ENCODE measurements around the gene PDCD1LG2.
A peak's percentile ranks its signal among the peaks of the same experiment; 100 is the strongest.
"Not testable (repeated sequence)": the region's sequence is repeated elsewhere in the genome, so short reads cannot be mapped to it uniquely, and the experiment has no call there.

Gene PDCD1LG2

GRCh38 chr9:5575000-5575399 is 64.7 kb downstream of the PDCD1LG2 start:
- TF ChIP-seq POLR2A (IDR thresholded peaks at IDR 0.05; ENCODE audit: low read depth, low read length): no peak
- FAIRE-seq (no peak), DNase-seq (ENCODE audit: insufficient read length, low spot score) (no peak)

DNA sequence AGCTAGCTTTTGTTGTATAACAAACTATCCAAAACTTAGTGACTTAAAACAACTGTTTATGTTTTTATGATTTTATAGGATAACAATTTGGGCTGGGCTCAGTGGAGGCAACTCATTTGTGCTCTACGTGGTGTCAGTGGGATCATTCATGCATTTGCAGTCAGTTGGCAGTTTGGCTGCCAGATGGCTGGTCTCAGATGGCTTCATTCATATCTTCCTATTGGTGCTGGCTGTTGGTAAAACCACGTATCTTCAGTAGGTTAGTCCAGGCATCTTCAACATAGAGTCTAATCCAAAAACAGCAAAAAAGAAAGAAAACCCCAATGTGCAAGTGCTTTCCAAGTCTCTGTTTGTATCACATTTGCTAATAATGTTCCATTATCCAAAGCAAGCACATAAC is 66.9 kb downstream of the PDCD1LG2 start:
- FAIRE-seq (no peak), DNase-seq (ENCODE audit: insufficient read length, low spot score) (no peak)
- TF ChIP-seq POLR2A (IDR thresholded peaks at IDR 0.05; ENCODE audit: low read depth, low read length): no peak

GRCh38 chr9:5578018-5578697 is 67.8 kb downstream of the PDCD1LG2 start:
- DNase-seq (ENCODE audit: insufficient read length, low spot score) (no peak), FAIRE-seq (peak; percentile 53)
- TF ChIP-seq POLR2A (IDR thresholded peaks at IDR 0.05; ENCODE audit: low read depth, low read length): no peak

DNA sequence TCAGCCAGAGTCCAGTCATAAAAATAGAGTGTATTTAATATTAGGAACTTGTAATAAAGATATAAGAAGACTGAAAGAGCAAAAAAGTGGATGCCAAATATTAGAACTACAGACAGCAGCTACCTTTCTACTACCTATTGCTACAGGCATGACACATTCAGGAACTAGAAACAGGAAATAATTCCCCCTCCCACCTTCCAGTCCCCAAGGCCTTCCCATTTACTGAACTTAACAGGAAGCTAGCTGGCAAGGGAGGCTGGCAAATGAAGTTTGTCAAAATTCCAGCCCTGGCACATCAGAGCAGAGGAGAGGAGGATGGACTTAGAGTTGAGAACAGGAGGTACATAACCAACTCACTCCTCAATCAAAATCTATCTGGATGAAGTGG is 68.4 kb downstream of the PDCD1LG2 start:
- FAIRE-seq: peak; percentile 33
- no peak for TF ChIP-seq POLR2A (IDR thresholded peaks at IDR 0.05; ENCODE audit: low read depth, low read length)
- no peak for DNase-seq (ENCODE audit: insufficient read length, low spot score)

- FAIRE-seq: no peak
- no peak for DNase-seq (ENCODE audit: insufficient read length, low spot score)
- TF ChIP-seq POLR2A (IDR thresholded peaks at IDR 0.05; ENCODE audit: low read depth, low read length): no peak
Measured at GRCh38 chr9:5579881-5580280, 69.5 kb downstream of the PDCD1LG2 start.

DNA sequence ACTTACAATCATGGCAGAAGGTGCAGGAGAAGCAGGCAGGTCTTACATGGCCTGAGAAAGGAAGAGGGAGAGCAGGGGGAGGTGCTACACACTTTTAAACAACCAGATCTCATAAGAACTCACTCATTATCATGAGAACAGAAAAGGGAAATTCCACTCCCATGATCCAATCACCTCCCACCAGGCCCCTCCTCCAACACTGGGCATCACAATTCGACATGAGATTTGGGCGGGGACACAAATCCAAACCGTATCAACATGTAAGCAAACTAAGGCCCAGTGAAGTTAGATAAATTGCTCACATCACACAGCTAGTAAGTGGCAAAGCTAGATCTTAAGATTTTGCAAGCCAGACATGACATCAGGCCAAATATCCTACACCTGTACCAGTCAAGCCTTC is 70.3 kb downstream of the PDCD1LG2 start:
- FAIRE-seq (no peak), DNase-seq (ENCODE audit: insufficient read length, low spot score) (no peak)
- TF ChIP-seq POLR2A (IDR thresholded peaks at IDR 0.05; ENCODE audit: low read depth, low read length): no peak

DNA sequence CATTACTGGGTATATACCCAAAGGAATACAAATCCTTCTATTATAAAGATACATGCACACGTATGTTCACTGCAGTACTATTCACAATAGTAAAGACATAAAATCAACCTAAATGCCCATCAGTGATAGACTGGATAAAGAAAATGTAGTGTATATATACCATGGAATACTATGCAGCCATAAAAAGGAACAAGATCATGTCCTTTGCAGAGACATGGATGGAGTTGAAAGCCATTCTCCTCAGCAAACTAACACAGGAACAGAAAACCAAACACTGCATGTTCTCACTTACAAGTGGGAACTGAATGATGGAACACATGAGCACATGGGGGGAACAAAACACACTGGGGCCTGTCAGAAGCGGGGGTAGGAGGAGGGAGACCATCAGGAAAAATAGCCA is 71.4 kb downstream of the PDCD1LG2 start:
- FAIRE-seq; DNase-seq (ENCODE audit: insufficient read length, low spot score): not testable (repeated sequence)

DNA sequence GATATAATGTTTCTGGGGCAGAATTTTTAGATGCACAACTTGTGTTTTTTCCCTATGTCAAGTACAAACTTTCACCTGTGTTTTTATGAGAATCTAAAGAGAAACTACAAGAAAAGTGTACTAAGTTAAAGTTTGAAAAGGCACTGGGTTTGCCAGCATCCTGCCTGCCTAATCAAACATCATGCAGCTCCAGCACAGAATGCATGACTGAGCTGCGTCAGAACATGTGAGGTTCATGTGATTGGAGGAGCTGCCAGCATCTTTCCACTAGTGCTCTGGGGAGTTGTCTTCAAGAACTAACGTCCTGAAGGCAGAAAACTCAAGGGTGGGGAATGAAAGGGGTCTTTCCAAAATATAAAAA is 72.5 kb downstream of the PDCD1LG2 start:
- FAIRE-seq: no peak
- TF ChIP-seq POLR2A (IDR thresholded peaks at IDR 0.05; ENCODE audit: low read depth, low read length): no peak

DNA sequence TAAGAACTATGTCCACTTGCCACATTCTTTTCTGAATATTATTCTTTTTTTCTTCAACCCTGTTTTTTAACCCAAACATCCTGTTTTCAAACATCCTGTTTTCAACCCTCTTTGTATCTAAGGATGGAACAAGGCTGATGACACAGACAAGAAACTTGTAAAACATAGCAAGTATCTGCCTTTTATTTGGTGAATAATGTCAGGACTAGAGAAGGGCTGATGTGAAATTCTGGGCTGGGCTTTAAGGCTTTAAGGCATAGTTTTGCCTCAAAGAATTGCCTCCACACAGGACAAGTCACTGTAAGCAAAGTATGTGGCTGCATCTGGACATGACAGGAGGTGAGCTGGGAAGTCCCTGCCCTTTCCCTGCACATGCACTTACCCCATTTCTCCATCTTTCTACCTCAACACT is 76.1 kb downstream of the PDCD1LG2 start:
- FAIRE-seq (peak; percentile 11), DNase-seq (ENCODE audit: insufficient read length, low spot score) (no peak)
- TF ChIP-seq POLR2A (IDR thresholded peaks at IDR 0.05; ENCODE audit: low read depth, low read length): no peak

More for the DNA sequence above, 72.5 kb downstream of the PDCD1LG2 start:
- peak; percentile 16 for DNase-seq (ENCODE audit: insufficient read length, low spot score)

- DNase-seq (ENCODE audit: insufficient read length, low spot score) (peak; percentile 24), FAIRE-seq (peak; percentile 80)
- no peak for TF ChIP-seq POLR2A (IDR thresholded peaks at IDR 0.05; ENCODE audit: low read depth, low read length)
Measured at GRCh38 chr9:5587024-5587423, 76.7 kb downstream of the PDCD1LG2 start.

GRCh38 chr9:5592231-5592630 is 81.9 kb downstream of the PDCD1LG2 start:
- no peak for TF ChIP-seq POLR2A (IDR thresholded peaks at IDR 0.05; ENCODE audit: low read depth, low read length)
- no peak for FAIRE-seq

GRCh38 chr9:5592904-5593303 is 82.6 kb downstream of the PDCD1LG2 start:
- TF ChIP-seq POLR2A (IDR thresholded peaks at IDR 0.05; ENCODE audit: low read depth, low read length): no peak
- FAIRE-seq (no peak), DNase-seq (ENCODE audit: insufficient read length, low spot score) (no peak)

More at GRCh38 chr9:5592231-5592630, 81.9 kb downstream of the PDCD1LG2 start:
- no peak for DNase-seq (ENCODE audit: insufficient read length, low spot score)

- FAIRE-seq (peak; percentile 20), DNase-seq (ENCODE audit: insufficient read length, low spot score) (no peak)
- TF ChIP-seq POLR2A (IDR thresholded peaks at IDR 0.05; ENCODE audit: low read depth, low read length): no peak
Measured at GRCh38 chr9:5593904-5594303, 83.6 kb downstream of the PDCD1LG2 start.

DNA sequence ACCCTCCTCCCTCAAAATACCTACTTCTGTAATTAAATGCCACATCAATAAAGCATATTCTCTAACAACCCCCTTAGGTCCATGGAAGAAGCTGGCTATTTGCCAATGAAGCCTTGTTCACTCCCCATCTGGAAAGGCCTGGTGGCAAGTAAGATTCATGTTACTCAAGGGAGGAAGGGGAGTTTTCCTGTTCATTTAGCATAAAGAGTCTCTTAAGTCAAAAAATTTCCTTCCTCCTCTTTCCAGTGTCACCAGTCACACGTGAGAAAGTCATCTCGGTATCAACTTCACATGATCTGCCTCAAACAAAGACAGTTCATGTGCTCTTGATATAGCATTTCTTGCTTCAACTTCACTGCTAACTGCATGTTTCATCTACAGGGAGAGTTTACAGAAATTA is 85.8 kb downstream of the PDCD1LG2 start:
- FAIRE-seq (peak; percentile 30), DNase-seq (ENCODE audit: insufficient read length, low spot score) (no peak)
- TF ChIP-seq POLR2A (IDR thresholded peaks at IDR 0.05; ENCODE audit: low read depth, low read length): no peak

DNA sequence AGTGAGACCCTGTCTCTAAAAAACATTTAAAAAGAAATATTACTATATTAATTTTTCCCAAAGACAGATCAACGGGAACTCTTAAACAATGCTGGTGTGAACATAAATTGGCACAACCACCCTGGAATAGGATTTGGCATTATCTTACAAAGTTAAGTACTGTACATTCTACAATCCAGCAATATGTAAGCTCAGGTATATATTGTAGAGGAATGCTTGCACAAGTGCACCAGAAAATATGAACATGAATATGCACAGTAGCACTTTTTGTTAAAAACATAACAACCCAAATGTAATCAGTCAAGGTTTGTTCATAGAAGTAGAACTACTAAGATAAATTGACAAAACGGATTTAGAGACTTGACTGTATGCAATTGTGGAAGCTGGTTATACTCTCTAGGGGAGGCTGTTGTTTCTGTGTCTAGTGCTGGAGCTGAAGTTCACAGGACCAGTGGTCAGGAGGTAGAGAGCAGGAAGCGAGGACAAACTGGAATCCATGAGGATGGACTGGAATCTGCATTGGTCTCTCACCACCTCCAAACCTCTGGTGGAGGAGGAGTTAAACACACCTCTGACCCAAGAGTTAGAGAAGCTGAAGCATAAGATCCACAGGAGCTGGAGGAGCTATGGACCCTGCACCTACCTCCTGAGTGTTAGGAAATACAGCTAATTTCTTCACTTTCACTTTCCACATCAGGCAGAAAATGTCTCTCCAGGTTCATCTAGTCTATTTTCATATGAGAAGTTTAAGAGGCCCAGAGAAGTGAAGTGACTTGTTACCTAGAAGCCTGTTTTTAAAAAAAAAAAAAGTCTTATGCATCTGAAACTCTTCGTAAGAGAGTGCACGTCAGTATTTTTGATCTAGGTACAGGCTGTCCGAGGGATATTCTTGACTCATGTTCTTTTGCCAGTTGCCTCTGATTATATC is 98.2 kb downstream of the PDCD1LG2 start:
- TF ChIP-seq POLR2A (IDR thresholded peaks at IDR 0.05; ENCODE audit: low read depth, low read length): no peak
- no peak for DNase-seq (ENCODE audit: insufficient read length, low spot score)
- peak; percentile 95 for FAIRE-seq
